Aorta (tissue), 5 donors: ENCODE data around the gene PPP4R1. TPM values are rescaled to one million over a fixed set of nuclear protein-coding genes. Genes with fewer than 3 reads are reported as not detected.
A peak's percentile ranks its signal among the peaks of the same experiment; 100 is the strongest.

Experiments
- ATAC-seq: fragments of 200-7000 bp; cut with Tn5 transposase; one replicate; pipeline ENCODE4 v1.9.1; 2022; ENCODE audit warnings: moderate library complexity; ENCODE audit not compliant: low FRiP score
- DNase-seq, 2 donors: peaks; one replicate each; pipeline ENCODE4 v3.0.0-alpha.2; 2020
- H3K27ac ChIP-seq, 2 donors: one replicate each; pipeline ENCODE4 v1.5.1; 2013; ENCODE audit warnings: low read length in 2 of 2, mild to moderate bottlenecking in 2 of 2, moderate library complexity in 2 of 2, control low read depth in 1 of 2, inconsistent platforms in 1 of 2, low read depth in 1 of 2
- H3K27me3 ChIP-seq, 2 donors: one replicate each; pipeline ENCODE4 v1.6.1; 2013; ENCODE audit warnings: control low read depth in 1 of 2, low read length in 1 of 2, mild to moderate bottlenecking in 1 of 2, moderate library complexity in 1 of 2; ENCODE audit not compliant: insufficient read depth in 2 of 2, control insufficient read depth in 1 of 2
- H3K36me3 ChIP-seq, 2 donors: one replicate each; pipeline ENCODE4 v1.6.1; 2013; ENCODE audit warnings: control low read depth in 1 of 2, low read length in 1 of 2, mild to moderate bottlenecking in 1 of 2; ENCODE audit not compliant: insufficient read depth in 2 of 2, control insufficient read depth in 1 of 2
- H3K4me1 ChIP-seq, 2 donors: one replicate each; pipeline ENCODE4 v1.6.1; 2013; ENCODE audit warnings: low read length in 2 of 2, control low read depth in 1 of 2, mild to moderate bottlenecking in 1 of 2, moderate library complexity in 1 of 2; ENCODE audit not compliant: insufficient read depth in 2 of 2, control insufficient read depth in 1 of 2
- H3K4me3 ChIP-seq, 2 donors: one replicate each; pipeline ENCODE4 v1.5.1; 2013; ENCODE audit warnings: low read length in 2 of 2, control low read depth in 1 of 2, mild to moderate bottlenecking in 1 of 2
- H3K9me3 ChIP-seq: one replicate; pipeline ENCODE4 v1.6.1; 2013; ENCODE audit warnings: mild to moderate bottlenecking, low read length; ENCODE audit not compliant: control insufficient read depth
- WGBS, 2 donors: extraction: QIAGEN DNeasy Blood & Tissue Kit; methylation state at CpG; one replicate each; pipeline ENCODE4 v1.1.7; 2013; 5-methylcytosine and 5-hydroxymethylcytosine counted together
- intact Hi-C, 2 donors: fragments of 100-400 bp; cut with DNase I; formaldehyde crosslinking; loops; one replicate each; pipeline versions ENCODE4 v1.14.2 to v1.15.0; 2022
- polyA plus RNA-seq, 2 donors: library from polyadenylated mRNA; stranded (reverse); fragments of 200-250 nt; gene quantifications; one replicate each; pipeline ENCODE4 v1.2.3, GENCODE V29; 2013
- total RNA-seq, 2 donors: library from RNA; stranded (reverse); fragmentation: NEBNext Ultra II Directional; extraction: Animal tissue kit (Norgen Biotek cat#: 25700); gene quantifications; one replicate each; pipeline ENCODE4 v1.2.1, GENCODE V29; 2021
- donor health status: healthy with polysubstance abuse.
- donor health status: Bipolar disorder and iron deficiency.
- donor health status: DM: no; HTN: no; CAD: no.
- donor health status: DM: no; HTN: no; CAD: no.
- donor health status: DM: yes; HTN: yes; CAD: no.

PPP4R1 gene
- total and polyA plus RNA-seq, 4 donors, result 36.6 to 121 (median 78.8) TPM

DNA sequence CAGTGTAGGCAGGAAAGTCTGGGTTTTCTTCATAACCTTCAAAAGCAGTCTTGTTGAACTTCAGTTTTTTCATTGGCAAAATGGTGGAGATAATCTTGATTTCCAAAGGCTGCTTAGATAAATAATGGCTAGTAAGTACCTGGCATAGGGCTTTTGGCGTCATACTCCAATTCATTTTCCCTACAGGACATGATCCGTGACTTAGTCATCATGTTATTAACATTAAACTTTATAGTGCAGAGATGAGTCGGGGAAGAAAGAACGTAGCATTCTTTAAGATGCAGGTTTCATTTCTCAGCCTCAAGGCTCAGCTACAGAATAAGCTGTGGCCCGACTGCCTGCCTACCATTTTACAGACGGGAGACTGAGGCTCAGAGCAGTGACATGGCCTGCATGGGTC, 75.1 kb downstream of the PPP4R1 start:
- intact Hi-C loops, result no loop called here
- H3K4me3 ChIP-seq, result no peak overlapping the region
- DNase-seq (no peak), ATAC-seq (no peak)
- 94 to 97% methylated on average over 6 of the region's 6 CpGs for WGBS, 2 donors
- H3K9me3 ChIP-seq, result no peaks in the 10 kb centered on the region
- H3K27ac ChIP-seq, result no peak overlapping the region
- no peaks in the 10 kb centered on the region for H3K27me3 ChIP-seq
- no peaks in the 10 kb centered on the region for H3K4me1 ChIP-seq
- H3K36me3 ChIP-seq, result no peaks in the 10 kb centered on the region

DNA sequence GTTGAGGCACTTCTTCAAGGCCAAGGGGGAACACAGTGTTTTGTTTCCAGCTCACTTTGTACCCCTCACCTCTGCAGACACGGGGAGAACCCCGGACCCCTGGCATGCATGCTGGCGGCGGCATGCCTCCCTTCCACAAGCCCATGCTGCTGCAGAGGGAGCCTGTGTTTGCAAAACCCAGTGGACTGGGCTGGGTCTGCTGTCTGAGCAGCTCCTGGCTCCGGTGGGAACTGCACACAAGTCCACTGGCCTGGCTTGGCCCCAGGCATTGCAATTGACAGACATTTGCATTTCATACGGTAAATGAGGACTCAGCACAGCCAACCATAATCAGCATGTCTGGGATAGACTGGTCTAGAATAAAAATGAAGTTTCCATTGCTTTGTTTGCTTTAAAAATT, 76.7 kb downstream of the PPP4R1 start:
- H3K27ac ChIP-seq, result no peak overlapping the region
- no peak overlapping the region for H3K4me3 ChIP-seq
- WGBS, 2 donors, result 38 to 52% methylated on average over 6 of the region's 6 CpGs
- peak in 1 of 2 donors; percentile 51 for DNase-seq
- H3K4me1 ChIP-seq, result no peaks in the 10 kb centered on the region
- peaks cover 0 to 7% of the 10 kb centered on the region in 2 donors for H3K36me3 ChIP-seq
- H3K27me3 ChIP-seq, result no peaks in the 10 kb centered on the region
- no peak for ATAC-seq
- intact Hi-C loops, result no loop called here
- no peaks in the 10 kb centered on the region for H3K9me3 ChIP-seq

DNA sequence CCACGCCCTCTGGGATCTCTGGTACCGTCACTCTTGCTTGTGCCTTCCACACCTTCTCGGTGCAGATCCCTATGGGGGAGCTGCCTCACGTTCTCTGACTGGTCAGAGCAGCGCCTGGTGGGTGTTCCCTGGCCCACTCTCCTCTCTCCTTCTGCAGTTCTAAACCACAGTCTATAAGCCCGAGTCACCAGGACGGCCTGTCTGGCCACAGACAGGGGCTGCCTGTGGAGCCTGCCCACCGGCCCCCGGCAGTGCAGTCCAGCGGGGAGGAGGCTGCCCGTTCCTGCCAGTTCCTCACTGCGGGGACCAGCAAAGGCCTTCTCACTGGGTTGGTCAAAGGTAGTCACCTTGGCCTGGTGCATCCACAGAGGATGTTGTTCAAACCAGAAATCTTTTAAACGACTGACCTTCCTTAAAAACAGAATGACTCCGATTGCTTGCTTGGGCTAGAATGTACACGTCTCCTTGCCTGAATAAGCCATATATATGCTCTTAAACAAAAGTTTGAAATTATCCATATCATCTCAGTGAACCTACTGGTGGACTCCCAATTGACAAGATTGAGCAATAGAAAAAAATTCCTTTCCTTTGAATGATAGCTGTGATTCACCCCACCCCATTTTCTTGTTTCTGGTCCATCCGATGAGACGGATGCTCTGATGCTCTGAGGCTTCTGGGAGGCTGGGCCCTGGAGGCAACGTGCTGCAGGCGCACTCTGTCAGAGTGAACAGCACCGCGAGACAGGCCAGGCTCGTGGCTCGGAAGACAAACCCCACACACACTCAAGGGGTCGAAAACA, 77.8 kb downstream of the PPP4R1 start:
- H3K4me1 ChIP-seq, result no peaks in the 10 kb centered on the region
- no peaks in the 10 kb centered on the region for H3K27me3 ChIP-seq
- DNase-seq (no peak), ATAC-seq (no peak)
- intact Hi-C loops, result no loop called here
- 94 to 95% methylated on average over 19 of the region's 24 CpGs for WGBS, 2 donors
- no peak overlapping the region for H3K4me3 ChIP-seq
- peaks cover 0 to 7% of the 10 kb centered on the region in 2 donors for H3K36me3 ChIP-seq
- peak overlapping the region; percentile 0 to 34 for H3K27ac ChIP-seq
- no peaks in the 10 kb centered on the region for H3K9me3 ChIP-seq

DNA sequence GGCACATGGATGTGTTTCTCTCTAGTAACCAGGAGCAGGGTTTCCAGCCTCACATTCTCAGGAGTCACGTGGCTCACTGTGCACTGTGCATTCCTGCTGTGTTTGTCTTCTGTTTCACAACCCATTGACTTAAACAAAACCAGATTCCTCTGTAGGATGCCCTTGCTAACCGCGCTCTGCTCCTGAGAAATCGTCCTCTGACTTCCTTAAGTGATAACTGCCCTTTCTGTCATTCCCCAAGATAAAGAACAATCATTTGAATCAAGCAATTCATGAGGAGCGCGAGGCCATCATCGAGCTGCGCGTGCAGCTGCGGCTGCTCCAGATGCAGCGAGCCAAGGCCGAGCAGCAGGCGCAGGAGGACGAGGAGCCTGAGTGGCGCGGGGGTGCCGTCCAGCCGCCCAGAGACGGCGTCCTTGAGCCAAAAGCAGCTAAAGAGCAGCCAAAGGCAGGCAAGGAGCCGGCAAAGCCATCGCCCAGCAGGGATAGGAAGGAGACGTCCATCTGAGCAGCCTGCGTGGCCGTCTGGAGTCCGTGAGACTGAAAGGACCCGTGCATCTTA, 78.8 kb downstream of the PPP4R1 start:
- DNase-seq (peak; percentile 74 to 85), ATAC-seq (peak; percentile 82)
- Histone ChIP-seq H3K9me3 (no peaks in the 10 kb centered on the region), H3K4me3 (no peak overlapping the region), H3K36me3 (peaks cover 0 to 7% of the 10 kb centered on the region in 2 donors), H3K27me3 (no peaks in the 10 kb centered on the region), H3K27ac (peak overlapping the region; percentile 0 to 65), H3K4me1 (no peaks in the 10 kb centered on the region)
- intact Hi-C loops, result no loop called here
- 7 to 10% methylated on average over 27 of the region's 27 CpGs for WGBS, 2 donors

DNA sequence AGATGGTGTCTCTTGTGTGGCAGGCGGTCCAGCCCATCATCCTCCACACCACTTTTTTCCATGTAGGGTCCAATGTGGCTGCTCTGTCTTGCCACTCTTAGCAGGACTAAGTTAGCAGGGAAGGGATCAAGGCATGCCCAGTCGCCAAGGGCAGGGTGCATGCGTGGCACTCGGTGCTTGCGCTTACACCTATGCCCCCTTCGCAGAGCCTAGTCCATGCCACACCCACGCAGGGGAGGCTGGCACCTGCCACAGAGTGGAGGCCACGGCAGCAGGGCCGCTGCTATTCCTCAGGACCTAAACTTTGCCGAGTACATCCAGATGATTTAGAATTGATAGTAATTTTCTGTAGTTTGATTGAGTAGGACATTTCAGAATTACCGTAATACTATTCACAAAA, 79.5 kb downstream of the PPP4R1 start:
- H3K27ac ChIP-seq, result peak overlapping the region in 1 of 2 donors; percentile 87
- H3K36me3 ChIP-seq, result peaks cover 0 to 7% of the 10 kb centered on the region in 2 donors
- H3K9me3 ChIP-seq, result no peaks in the 10 kb centered on the region
- WGBS, 2 donors, result 82 to 85% methylated on average over 11 of the region's 11 CpGs
- ATAC-seq, result no peak
- no peak overlapping the region for H3K4me3 ChIP-seq
- DNase-seq, result no peak
- H3K4me1 ChIP-seq, result no peaks in the 10 kb centered on the region
- no peaks in the 10 kb centered on the region for H3K27me3 ChIP-seq
- intact Hi-C loops, result no loop called here

DNA sequence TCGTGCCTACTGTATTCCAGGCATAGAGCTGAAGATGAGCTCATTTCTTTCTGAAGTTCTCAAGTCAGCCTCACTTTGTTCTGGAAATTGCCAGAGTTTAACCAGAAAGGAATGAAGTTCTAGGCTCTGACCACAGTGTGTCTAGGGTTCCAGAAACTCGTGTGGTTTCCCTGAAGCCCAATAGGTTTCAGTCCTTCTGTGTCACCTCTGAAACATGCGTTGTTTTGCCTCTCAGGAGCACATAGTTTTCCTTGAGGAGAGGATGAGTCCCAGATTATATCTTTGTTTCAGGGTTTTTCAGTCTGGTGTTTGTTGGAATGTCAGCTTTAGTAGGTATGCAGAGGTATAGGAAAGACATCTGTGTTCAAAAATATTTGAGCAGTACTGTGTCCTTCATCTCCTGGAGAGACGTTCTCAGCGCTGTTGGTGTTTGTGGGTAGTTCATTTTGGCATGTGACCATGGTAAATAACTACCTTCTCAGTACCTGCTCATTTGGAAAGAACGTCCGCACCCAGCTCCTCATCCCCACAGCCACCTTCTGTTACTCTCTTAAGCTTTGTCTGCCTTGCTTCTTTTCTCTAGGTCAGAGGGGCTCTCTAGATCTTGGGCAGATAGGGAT, 82.5 kb downstream of the PPP4R1 start:
- WGBS, 2 donors, result 93% methylated on average over 7 of the region's 7 CpGs
- intact Hi-C loops, result no loop called here
- no peaks in the 10 kb centered on the region for H3K9me3 ChIP-seq
- no peak for DNase-seq
- no peaks in the 10 kb centered on the region for H3K27me3 ChIP-seq
- peak overlapping the region in 1 of 2 donors; percentile 14 for H3K27ac ChIP-seq
- H3K36me3 ChIP-seq, result peaks cover 0 to 7% of the 10 kb centered on the region in 2 donors
- no peaks in the 10 kb centered on the region for H3K4me1 ChIP-seq
- H3K4me3 ChIP-seq, result no peak overlapping the region
- no peak for ATAC-seq

DNA sequence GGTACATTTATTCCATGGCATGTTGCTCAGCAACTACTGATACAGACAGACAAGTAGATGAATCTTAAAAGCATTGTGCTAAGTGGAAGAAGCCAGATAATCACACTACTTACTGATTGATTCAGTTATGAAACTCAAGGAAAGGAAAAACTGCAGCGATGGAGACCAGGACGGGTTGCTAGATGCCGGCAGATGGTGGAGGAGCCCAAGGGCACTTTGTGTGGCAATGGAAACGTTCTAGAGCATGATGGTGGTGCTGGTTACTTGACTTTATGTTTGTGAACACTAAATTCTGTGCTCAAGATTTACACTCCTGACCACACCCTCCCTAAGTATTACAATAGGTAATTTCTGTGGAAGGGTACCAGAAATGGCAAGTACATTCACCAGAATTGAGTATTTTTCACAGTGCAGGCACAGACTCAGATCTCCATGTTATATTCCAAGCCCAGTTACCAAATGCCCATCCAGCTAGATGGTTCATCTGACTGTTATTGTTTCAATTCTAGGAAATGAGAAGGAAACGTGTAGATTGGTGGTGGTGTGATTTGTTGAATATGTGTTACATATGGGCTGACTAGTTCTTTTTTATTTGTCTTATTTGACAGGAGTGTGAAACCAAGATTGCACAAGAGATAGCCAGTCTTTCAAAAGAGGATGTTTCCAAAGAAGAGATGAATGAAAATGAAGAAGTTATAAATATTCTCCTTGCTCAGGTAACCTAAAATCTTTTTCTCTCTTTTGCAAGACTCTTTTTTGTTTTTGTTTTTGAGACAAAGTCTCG, 83.9 kb downstream of the PPP4R1 start:
- Histone ChIP-seq H3K27ac (no peak overlapping the region), H3K36me3 (peaks cover 0 to 7% of the 10 kb centered on the region in 2 donors), H3K27me3 (no peaks in the 10 kb centered on the region), H3K4me3 (no peak overlapping the region), H3K9me3 (no peaks in the 10 kb centered on the region), H3K4me1 (no peaks in the 10 kb centered on the region)
- ATAC-seq, result no peak
- WGBS, 2 donors, result 96% methylated on average over 6 of the region's 6 CpGs
- DNase-seq, result no peak
- intact Hi-C loops, result no loop called here

DNA sequence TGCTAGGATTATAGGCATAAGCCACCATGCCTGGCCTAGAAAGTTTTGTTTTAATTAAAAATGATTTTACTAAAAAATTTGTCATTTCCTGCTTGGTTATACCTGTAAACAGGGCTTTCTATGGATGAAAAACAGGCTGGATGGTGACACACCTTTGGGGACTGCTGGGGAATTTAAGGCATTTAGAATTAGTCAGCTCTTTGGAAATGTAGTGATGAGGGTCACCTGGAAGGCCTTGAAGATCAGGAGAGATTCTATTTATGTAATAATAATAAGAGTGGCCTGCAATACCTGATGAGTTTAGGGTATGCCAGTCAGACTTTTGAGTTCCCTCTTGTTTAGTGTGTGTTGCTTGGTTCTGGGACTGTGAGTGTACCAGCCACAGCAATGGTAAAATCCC, 87.9 kb downstream of the PPP4R1 start:
- Histone ChIP-seq H3K36me3 (no peaks in the 10 kb centered on the region), H3K4me3 (no peak overlapping the region), H3K27me3 (no peaks in the 10 kb centered on the region), H3K27ac (no peak overlapping the region), H3K9me3 (no peaks in the 10 kb centered on the region), H3K4me1 (no peaks in the 10 kb centered on the region)
- ATAC-seq (no peak), DNase-seq (no peak)
- intact Hi-C loops, result no loop called here
